ENCODE results near the gene ZNF587. TPM values are rescaled to one million over a fixed set of nuclear protein-coding genes. Genes with fewer than 3 reads are reported as not detected.

The ZNF587 gene
- total and polyA plus RNA-seq, 9 donors: 7.5 to 20.6 (median 12.8) TPM

DNA sequence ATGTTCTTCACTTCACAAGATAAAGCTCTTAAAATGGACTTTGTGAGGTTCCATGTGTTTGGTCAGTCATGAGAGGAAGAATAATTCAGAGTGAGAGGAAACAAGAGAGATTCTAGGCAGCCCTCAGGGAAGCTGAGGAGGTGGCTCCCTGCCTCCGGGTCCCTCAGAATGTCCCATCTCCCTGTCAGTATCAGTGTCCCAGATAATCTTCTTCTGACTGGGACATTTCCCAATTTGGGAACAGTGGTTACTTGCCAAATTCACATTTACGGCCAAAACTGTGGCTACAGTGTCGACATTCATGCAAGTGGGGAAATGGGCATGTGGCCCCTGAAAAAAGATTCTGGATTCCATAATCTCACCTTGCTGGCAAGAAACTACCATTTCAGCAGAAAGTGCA, 57.7 kb downstream of the ZNF587 start:
- WGBS (ENCODE audit: insufficient coverage): no CpG with 5 or more reads among the region's 3 CpGs
- no peak overlapping the region for H3K4me3 ChIP-seq (ENCODE audit: low read length)
- no peak for DNase-seq
- no peaks in the 10 kb centered on the region for H3K4me1 ChIP-seq (ENCODE audit: control insufficient read depth, insufficient read depth, low read length)
- peaks cover 6% of the 10 kb centered on the region for H3K9me3 ChIP-seq (replicated peaks; ENCODE audit: control insufficient read depth, low read depth, low read length)
- H3K27ac ChIP-seq (ENCODE audit: low read length): no peak overlapping the region
- H3K36me3 ChIP-seq (ENCODE audit: control insufficient read depth, insufficient read depth, low read length): peaks cover 34% of the 10 kb centered on the region
- H3K27me3 ChIP-seq (ENCODE audit: control insufficient read depth, insufficient read depth, low read length): no peaks in the 10 kb centered on the region

DNA sequence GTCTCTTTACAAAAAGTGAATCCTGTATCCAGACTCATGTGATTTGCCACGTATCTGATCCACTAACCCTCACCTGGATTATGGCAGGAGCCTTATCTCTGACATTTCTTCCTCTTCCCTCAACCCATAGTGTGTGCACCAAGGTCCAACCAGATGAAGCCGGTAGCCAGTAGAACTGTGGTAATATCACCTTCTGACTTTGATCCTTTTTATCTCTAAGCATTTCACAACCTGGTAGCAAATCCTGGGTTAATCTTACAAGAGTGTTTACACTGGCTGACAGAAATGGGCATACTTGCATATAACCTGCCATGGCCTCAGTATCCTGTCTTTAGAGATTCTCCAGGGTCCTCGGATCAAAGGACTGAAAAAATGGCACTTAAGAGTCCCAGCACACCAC, 64.9 kb downstream of the ZNF587 start:
- H3K9me3 ChIP-seq (replicated peaks; ENCODE audit: control insufficient read depth, low read depth, low read length): peaks cover 9% of the 10 kb centered on the region
- 100% methylated on average over 2 of the region's 3 CpGs for WGBS (ENCODE audit: insufficient coverage)

More for the DNA sequence above, 64.9 kb downstream of the ZNF587 start:
- DNase-seq: no peak
- Histone ChIP-seq H3K27me3 (ENCODE audit: control insufficient read depth, insufficient read depth, low read length) (no peaks in the 10 kb centered on the region), H3K4me1 (ENCODE audit: control insufficient read depth, insufficient read depth, low read length) (peaks cover 4% of the 10 kb centered on the region), H3K4me3 (ENCODE audit: low read length) (no peak overlapping the region), H3K27ac (ENCODE audit: low read length) (no peak overlapping the region), H3K36me3 (ENCODE audit: control insufficient read depth, insufficient read depth, low read length) (peaks cover 30% of the 10 kb centered on the region)

Other genes starting within 250 kb of the ZNF587 start
- 3.9 TPM for gene ZNF530, start 250.0 kb upstream of the ZNF587 start, total RNA-seq
- 1 to 10 TPM; 2.7 to 4.6 (median 3.4) TPM for gene ZNF530, start 250.0 kb upstream of the ZNF587 start, polyA plus RNA-seq (ENCODE audit: insufficient read depth in 1 of 8, insufficient read length in 8 of 8, low replicate concordance in 1 of 8)
- 17.2 TPM for gene ZNF134, start 235.6 kb upstream of the ZNF587 start, total RNA-seq
- gene ZNF134, start 235.6 kb upstream of the ZNF587 start, polyA plus RNA-seq (ENCODE audit: insufficient read depth in 1 of 8, insufficient read length in 8 of 8, low replicate concordance in 1 of 8): 10 to 100 TPM in 7 of 8 donors, 1 to 10 TPM in 1; 10.0 to 14.3 (median 13.2) TPM
- 15.4 TPM for gene ZNF211, start 216.7 kb upstream of the ZNF587 start, total RNA-seq
- 10 to 100 TPM; 11.4 to 20.7 (median 13.1) TPM for gene ZNF211, start 216.7 kb upstream of the ZNF587 start, polyA plus RNA-seq (ENCODE audit: insufficient read depth in 1 of 8, insufficient read length in 8 of 8, low replicate concordance in 1 of 8)
- not detected for gene ZSCAN4, start 180.9 kb upstream of the ZNF587 start, total RNA-seq
- gene ZSCAN4, start 180.9 kb upstream of the ZNF587 start, polyA plus RNA-seq (ENCODE audit: insufficient read depth in 1 of 8, insufficient read length in 8 of 8, low replicate concordance in 1 of 8): not detected
- 9.0 TPM for gene ZNF551, start 167.9 kb upstream of the ZNF587 start, total RNA-seq
- 1 to 10 TPM; 4.7 to 8.0 (median 5.5) TPM for gene ZNF551, start 167.9 kb upstream of the ZNF587 start, polyA plus RNA-seq (ENCODE audit: insufficient read depth in 1 of 8, insufficient read length in 8 of 8, low replicate concordance in 1 of 8)
- 7.6 TPM for gene ZNF154, start 140.7 kb upstream of the ZNF587 start, total RNA-seq
- 10 to 100 TPM in 4 of 8 donors, 1 to 10 TPM in 4; 8.7 to 14.2 (median 10.0) TPM for gene ZNF154, start 140.7 kb upstream of the ZNF587 start, polyA plus RNA-seq (ENCODE audit: insufficient read depth in 1 of 8, insufficient read length in 8 of 8, low replicate concordance in 1 of 8)
- 9.4 TPM for gene ZNF671, start 122.2 kb upstream of the ZNF587 start, total RNA-seq
- gene ZNF671, start 122.2 kb upstream of the ZNF587 start, polyA plus RNA-seq (ENCODE audit: insufficient read depth in 1 of 8, insufficient read length in 8 of 8, low replicate concordance in 1 of 8): 10 to 100 TPM in 1 of 8 donors, 1 to 10 TPM in 7; 5.9 to 11.2 (median 7.1) TPM
- 18.5 TPM for gene ZNF776, start 103.0 kb upstream of the ZNF587 start, total RNA-seq
- gene ZNF776, start 103.0 kb upstream of the ZNF587 start, polyA plus RNA-seq (ENCODE audit: insufficient read depth in 1 of 8, insufficient read length in 8 of 8, low replicate concordance in 1 of 8): 10 to 100 TPM; 12.3 to 15.6 (median 13.2) TPM
- gene ZNF586, start 80.2 kb upstream of the ZNF587 start, total RNA-seq: 20.7 TPM
- 10 to 100 TPM in 7 of 8 donors, 1 to 10 TPM in 1; 9.2 to 13.4 (median 11.0) TPM for gene ZNF586, start 80.2 kb upstream of the ZNF587 start, polyA plus RNA-seq (ENCODE audit: insufficient read depth in 1 of 8, insufficient read length in 8 of 8, low replicate concordance in 1 of 8)
- gene ZNF552, start 34.9 kb upstream of the ZNF587 start, total RNA-seq: 5.5 TPM
- gene ZNF552, start 34.9 kb upstream of the ZNF587 start, polyA plus RNA-seq (ENCODE audit: insufficient read depth in 1 of 8, insufficient read length in 8 of 8, low replicate concordance in 1 of 8): 1 to 10 TPM; 2.8 to 9.3 (median 4.2) TPM
- 10.5 TPM for gene ZNF587B, start 19.6 kb upstream of the ZNF587 start, total RNA-seq
- gene ZNF587B, start 19.6 kb upstream of the ZNF587 start, polyA plus RNA-seq (ENCODE audit: insufficient read depth in 1 of 8, insufficient read length in 8 of 8, low replicate concordance in 1 of 8): 1 to 10 TPM; 3.3 to 6.9 (median 4.3) TPM
- gene ZNF814, start 39.2 kb downstream of the ZNF587 start, total RNA-seq: 10.8 TPM
- gene ZNF814, start 39.2 kb downstream of the ZNF587 start, polyA plus RNA-seq (ENCODE audit: insufficient read depth in 1 of 8, insufficient read length in 8 of 8, low replicate concordance in 1 of 8): 10 to 100 TPM; 15.7 to 29.7 (median 22.0) TPM
- gene ZNF417, start 66.7 kb downstream of the ZNF587 start, total RNA-seq: 16.4 TPM
- 10 to 100 TPM in 6 of 8 donors, 1 to 10 TPM in 2; 7.7 to 15.4 (median 11.0) TPM for gene ZNF417, start 66.7 kb downstream of the ZNF587 start, polyA plus RNA-seq (ENCODE audit: insufficient read depth in 1 of 8, insufficient read length in 8 of 8, low replicate concordance in 1 of 8)
- gene ZNF418, start 85.5 kb downstream of the ZNF587 start, total RNA-seq: 14.1 TPM
- 10 to 100 TPM in 1 of 8 donors, 1 to 10 TPM in 7; 6.7 to 15.6 (median 8.3) TPM for gene ZNF418, start 85.5 kb downstream of the ZNF587 start, polyA plus RNA-seq (ENCODE audit: insufficient read depth in 1 of 8, insufficient read length in 8 of 8, low replicate concordance in 1 of 8)
- gene ZNF256, start 97.8 kb downstream of the ZNF587 start, total RNA-seq: 6.7 TPM
- 1 to 10 TPM; 5.0 to 6.0 (median 5.5) TPM for gene ZNF256, start 97.8 kb downstream of the ZNF587 start, polyA plus RNA-seq (ENCODE audit: insufficient read depth in 1 of 8, insufficient read length in 8 of 8, low replicate concordance in 1 of 8)
- 0.89 TPM for gene C19orf18, start 124.7 kb downstream of the ZNF587 start, total RNA-seq
- gene C19orf18, start 124.7 kb downstream of the ZNF587 start, polyA plus RNA-seq (ENCODE audit: insufficient read depth in 1 of 8, insufficient read length in 8 of 8, low replicate concordance in 1 of 8): 1 to 10 TPM in 4 of 8 donors, under 1 TPM in 4; 0.31 to 2.4 (median 1.00) TPM
- 20.5 TPM for gene ZNF606, start 153.0 kb downstream of the ZNF587 start, total RNA-seq
- gene ZNF606, start 153.0 kb downstream of the ZNF587 start, polyA plus RNA-seq (ENCODE audit: insufficient read depth in 1 of 8, insufficient read length in 8 of 8, low replicate concordance in 1 of 8): 10 to 100 TPM; 10.5 to 13.5 (median 11.6) TPM
- gene ZSCAN1, start 184.2 kb downstream of the ZNF587 start, total RNA-seq: 0.35 TPM
- 1 to 10 TPM in 6 of 8 donors, under 1 TPM in 2; 0.55 to 1.8 (median 1.1) TPM for gene ZSCAN1, start 184.2 kb downstream of the ZNF587 start, polyA plus RNA-seq (ENCODE audit: insufficient read depth in 1 of 8, insufficient read length in 8 of 8, low replicate concordance in 1 of 8)
- 11.7 TPM for gene ZNF135, start 209.4 kb downstream of the ZNF587 start, total RNA-seq
- gene ZNF135, start 209.4 kb downstream of the ZNF587 start, polyA plus RNA-seq (ENCODE audit: insufficient read depth in 1 of 8, insufficient read length in 8 of 8, low replicate concordance in 1 of 8): 10 to 100 TPM; 11.1 to 16.8 (median 12.4) TPM
- 68.8 TPM for gene ZSCAN18, start 248.4 kb downstream of the ZNF587 start, total RNA-seq
- 10 to 100 TPM; 55.6 to 83.4 (median 64.2) TPM for gene ZSCAN18, start 248.4 kb downstream of the ZNF587 start, polyA plus RNA-seq (ENCODE audit: insufficient read depth in 1 of 8, insufficient read length in 8 of 8, low replicate concordance in 1 of 8)